Astrocyte (in vitro differentiated cells and primary cell): ENCODE data around the gene PRKCB.

Experiments
- EZH2 ChIP-seq: IDR thresholded peaks from 2 replicates; pipeline ENCODE4 v1.6.1; 2012; ENCODE audit warnings: mild to moderate bottlenecking, low read length, inconsistent platforms; ENCODE audit not compliant: insufficient read depth
- TF ChIP-seq, protein P1 (sequence below): IDR thresholded peaks from 2 replicates; pipeline ENCODE4 v1.5.1; 2011; ENCODE audit warnings: low read depth, mild to moderate bottlenecking, inconsistent platforms, low read length, moderate library complexity; ENCODE audit not compliant: insufficient read depth

DNA sequence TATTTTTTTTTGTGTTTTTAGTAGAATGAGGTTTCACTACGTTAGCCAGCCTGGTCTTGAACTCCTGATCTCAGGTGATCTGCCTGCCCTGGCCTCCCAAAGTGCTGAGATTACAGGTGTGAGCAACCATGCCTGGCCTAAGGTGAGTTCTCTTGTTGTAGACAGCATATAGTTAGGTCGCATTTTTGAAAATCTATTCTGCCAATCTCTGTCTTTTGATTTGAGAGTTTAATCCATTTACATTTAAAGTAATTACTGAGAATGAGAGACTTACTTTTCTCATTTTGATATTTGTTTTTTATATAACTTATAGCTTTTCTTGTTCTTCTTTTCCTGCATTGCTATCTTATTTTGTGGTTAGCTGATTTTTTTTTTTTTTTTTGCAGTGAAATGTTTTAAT, 6.3 kb upstream of the PRKCB start:
- TF ChIP-seq, protein P1, sequence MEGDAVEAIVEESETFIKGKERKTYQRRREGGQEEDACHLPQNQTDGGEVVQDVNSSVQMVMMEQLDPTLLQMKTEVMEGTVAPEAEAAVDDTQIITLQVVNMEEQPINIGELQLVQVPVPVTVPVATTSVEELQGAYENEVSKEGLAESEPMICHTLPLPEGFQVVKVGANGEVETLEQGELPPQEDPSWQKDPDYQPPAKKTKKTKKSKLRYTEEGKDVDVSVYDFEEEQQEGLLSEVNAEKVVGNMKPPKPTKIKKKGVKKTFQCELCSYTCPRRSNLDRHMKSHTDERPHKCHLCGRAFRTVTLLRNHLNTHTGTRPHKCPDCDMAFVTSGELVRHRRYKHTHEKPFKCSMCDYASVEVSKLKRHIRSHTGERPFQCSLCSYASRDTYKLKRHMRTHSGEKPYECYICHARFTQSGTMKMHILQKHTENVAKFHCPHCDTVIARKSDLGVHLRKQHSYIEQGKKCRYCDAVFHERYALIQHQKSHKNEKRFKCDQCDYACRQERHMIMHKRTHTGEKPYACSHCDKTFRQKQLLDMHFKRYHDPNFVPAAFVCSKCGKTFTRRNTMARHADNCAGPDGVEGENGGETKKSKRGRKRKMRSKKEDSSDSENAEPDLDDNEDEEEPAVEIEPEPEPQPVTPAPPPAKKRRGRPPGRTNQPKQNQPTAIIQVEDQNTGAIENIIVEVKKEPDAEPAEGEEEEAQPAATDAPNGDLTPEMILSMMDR = no peak
- TF ChIP-seq EZH2 = no peak
